IMR-90 (cell line): ENCODE measurements around the gene SDK1. TPM values are rescaled to one million over a fixed set of nuclear protein-coding genes. Genes with fewer than 3 reads are reported as not detected.

Source experiments
- ATAC-seq: fragments of 200-7000 bp; cut with Tn5 transposase; 2 replicates; pipeline ENCODE4 v1.9.1; 2020; ENCODE audit warnings: low read depth, mild to moderate bottlenecking, moderate library complexity
- BruUV-seq: library from RNA; stranded (reverse); fragments of 400-500 nt; replicated peaks from 2 replicates; lab custom pipeline; 2021; lab: Mats Ljungman, UMichigan
- CTCF ChIA-PET: fragments of 300-600 bp; formaldehyde crosslinking; extraction: SDS; loops from one replicate; lab custom pipeline; 2021; ENCODE audit warnings: antibody characterized with exemption; lab: Yijun Ruan, JAX
- POLR2A ChIA-PET: fragments of 300-600 bp; sonication (Branson Sonifier 250); formaldehyde crosslinking; loops from one replicate; lab custom pipeline; 2022; ENCODE audit warnings: antibody characterized with exemption; ENCODE audit not compliant: unreplicated experiment; lab: Charles Lee
- DNase-seq: peaks from one replicate; pipeline ENCODE4 v3.0.0; 2013
- H2AFZ ChIP-seq: replicated peaks from 2 replicates; pipeline ENCODE3; 2013; ENCODE audit warnings: low read length, mild to moderate bottlenecking; ENCODE audit not compliant: poor library complexity
- H2AK5ac ChIP-seq: 2 replicates; pipeline ENCODE4 v1.6.1; 2013; ENCODE audit warnings: low read depth, low read length, inconsistent platforms
- H2AK9ac ChIP-seq: replicated peaks from 2 replicates; pipeline ENCODE3; 2013; ENCODE audit warnings: mild to moderate bottlenecking, low read depth, low read length, moderate library complexity; ENCODE audit not compliant: poor library complexity
- H2BK120ac ChIP-seq: 2 replicates; pipeline ENCODE4 v1.6.1; 2013; ENCODE audit warnings: low read depth, low read length, inconsistent platforms
- H2BK15ac ChIP-seq: 3 replicates; pipeline ENCODE4 v1.6.1; 2013; ENCODE audit warnings: low read depth, low read length, inconsistent platforms
- H2BK20ac ChIP-seq: 2 replicates; pipeline ENCODE4 v1.6.1; 2013; ENCODE audit warnings: low read depth, mild to moderate bottlenecking, inconsistent platforms, low read length, moderate library complexity
- H2BK5ac ChIP-seq: 2 replicates; pipeline ENCODE4 v1.6.1; 2013; ENCODE audit warnings: mild to moderate bottlenecking, low read depth, low read length, inconsistent platforms; ENCODE audit not compliant: poor library complexity, severe bottlenecking
- H3K14ac ChIP-seq: replicated peaks from 2 replicates; pipeline ENCODE4 v1.6.1; 2013; ENCODE audit warnings: low read depth, low read length, inconsistent platforms
- H3K18ac ChIP-seq: 2 replicates; pipeline ENCODE4 v1.6.1; 2013; ENCODE audit warnings: low read depth, low read length, control low read depth
- H3K23ac ChIP-seq: 2 replicates; pipeline ENCODE4 v1.6.1; 2013; ENCODE audit warnings: low read depth, low read length, inconsistent platforms
- H3K27ac ChIP-seq: 2 replicates; pipeline ENCODE4 v1.5.1; 2013; ENCODE audit warnings: mild to moderate bottlenecking, control low read depth, low read length; ENCODE audit not compliant: insufficient read depth
- H3K27me3 ChIP-seq: 2 replicates; pipeline ENCODE4 v1.6.1; 2013; ENCODE audit warnings: low read length; ENCODE audit not compliant: control insufficient read depth, insufficient read depth
- H3K36me3 ChIP-seq: 2 replicates; pipeline ENCODE4 v1.6.1; 2013; ENCODE audit warnings: low read length, mixed read lengths; ENCODE audit not compliant: control insufficient read depth, insufficient read depth
- H3K4ac ChIP-seq: 2 replicates; pipeline ENCODE4 v1.6.1; 2013; ENCODE audit warnings: low read depth, low read length, inconsistent platforms
- H3K4me1 ChIP-seq: 2 replicates; pipeline ENCODE4 v1.6.1; 2013; ENCODE audit warnings: low read length, mixed read lengths; ENCODE audit not compliant: control insufficient read depth, insufficient read depth
- H3K4me2 ChIP-seq: 2 replicates; pipeline ENCODE4 v1.6.1; 2013; ENCODE audit warnings: low read depth, mild to moderate bottlenecking, control low read depth, low read length, moderate library complexity
- H3K4me3 ChIP-seq: 2 replicates; pipeline ENCODE4 v1.5.1; 2013; ENCODE audit warnings: low read depth, mild to moderate bottlenecking, control low read depth, low read length, moderate library complexity; ENCODE audit not compliant: insufficient read depth
- H3K56ac ChIP-seq: 2 replicates; pipeline ENCODE4 v1.6.1; 2013; ENCODE audit warnings: low read length, inconsistent platforms; ENCODE audit not compliant: insufficient read depth; ENCODE audit errors: extremely low read depth
- H3K79me1 ChIP-seq, 2 experiments: 2 replicates each; pipeline ENCODE4 v1.6.1; 2013; ENCODE audit warnings: low read length in 2 of 2, inconsistent platforms in 1 of 2, low read depth in 1 of 2
- H3K9ac ChIP-seq: 2 replicates; pipeline ENCODE4 v1.6.1; 2013; ENCODE audit warnings: low read depth, low read length, control low read depth
- H3K9me1 ChIP-seq: 2 replicates; pipeline ENCODE4 v1.6.1; 2013; ENCODE audit warnings: low read length, inconsistent platforms; ENCODE audit not compliant: insufficient read depth
- H3K9me3 ChIP-seq: 2 replicates; pipeline ENCODE4 v1.6.1; 2013; ENCODE audit warnings: low read length; ENCODE audit not compliant: control insufficient read depth, insufficient read depth
- H4K20me1 ChIP-seq: 2 replicates; pipeline ENCODE4 v1.6.1; 2013; ENCODE audit warnings: low read length, inconsistent platforms; ENCODE audit not compliant: insufficient read depth
- H4K5ac ChIP-seq: 2 replicates; pipeline ENCODE4 v1.6.1; 2013; ENCODE audit warnings: mild to moderate bottlenecking, low read depth, low read length, control low read depth
- H4K8ac ChIP-seq, 2 experiments: 2 replicates each; pipeline ENCODE4 v1.6.1; 2013; ENCODE audit warnings: low read depth in 2 of 2, low read length in 2 of 2, control low read depth in 1 of 2, inconsistent platforms in 1 of 2
- H4K91ac ChIP-seq: 2 replicates; pipeline ENCODE4 v1.6.1; 2013; ENCODE audit warnings: low read depth, low read length, inconsistent platforms; ENCODE audit not compliant: insufficient read depth
- CEBPB ChIP-seq: IDR thresholded peaks from 2 replicates; pipeline ENCODE4 v1.6.1; 2012; ENCODE audit warnings: low read depth, low read length, improper control_type of control experiment
- CTCF ChIP-seq: conservative IDR thresholded peaks from 2 replicates; pipeline ENCODE4 v1.5.1; 2012; ENCODE audit warnings: mild to moderate bottlenecking, low read depth, low read length, improper control_type of control experiment
- MAZ ChIP-seq: IDR thresholded peaks from 2 replicates; pipeline ENCODE4 v1.6.1; 2012; ENCODE audit warnings: low read depth, mild to moderate bottlenecking, low read length, improper control_type of control experiment, moderate library complexity, borderline replicate concordance
- MXI1 ChIP-seq: IDR thresholded peaks from 2 replicates; pipeline ENCODE4 v1.6.1; 2012; ENCODE audit warnings: low read depth, mild to moderate bottlenecking, low read length, moderate library complexity, borderline replicate concordance
- NFE2L2 ChIP-seq: fragments of 150-350 bp; IDR thresholded peaks from 2 replicates; pipeline ENCODE4 v1.6.1; 2016; ENCODE audit warnings: low read depth, mild to moderate bottlenecking, low read length
- POLR2A ChIP-seq: IDR thresholded peaks from 2 replicates; pipeline ENCODE4 v1.6.1; 2012; ENCODE audit warnings: mild to moderate bottlenecking, low read depth, low read length
- RAD21 ChIP-seq: IDR thresholded peaks from 2 replicates; pipeline ENCODE4 v1.6.1; 2012; ENCODE audit warnings: low read length, improper control_type of control experiment
- WGBS, 2 experiments: methylation state at CpG; one replicate each; pipeline versions ENCODE4 v1.1.5 to v1.1.7; 2013; ENCODE audit warnings: missing lambda C conversion rate in 2 of 2; ENCODE audit not compliant: insufficient read length in 1 of 2; ENCODE audit errors: extremely low coverage in 2 of 2; 5-methylcytosine and 5-hydroxymethylcytosine counted together
- dilution Hi-C: fragments of 300-500 bp; cut with HindIII; formaldehyde crosslinking; loops from one replicate; pipeline ENCODE4 v1.14.3; 2018; ENCODE audit warnings: low sequenced_read_pairs; ENCODE audit not compliant: unreplicated experiment
- in situ Hi-C: fragments of 300-500 bp; cut with MboI; formaldehyde crosslinking; loops from 3 replicates; pipeline ENCODE4 v1.14.3; 2019; ENCODE audit warnings: low sequenced_read_pairs, inconsistent platforms, mixed read lengths
- intact Hi-C: fragments of 100-400 bp; cut with micrococcal nuclease; formaldehyde crosslinking; loops from 2 replicates; pipeline ENCODE4 v1.10.0; 2022
- polyA plus RNA-seq, 3 experiments: library from polyadenylated mRNA; depleted of rRNA; stranded (reverse); fragments of >200 nt; gene quantifications; 2 replicates each; pipeline ENCODE4 v1.2.3, GENCODE V29; 2012; ENCODE audit warnings: low replicate concordance in 1 of 3
- total RNA-seq: library from RNA; depleted of rRNA; stranded (reverse); fragments of >200 nt; gene quantifications from 2 replicates; pipeline ENCODE4 v1.2.3, GENCODE V29; 2012

Gene SDK1
- total and polyA plus RNA-seq, 2 of the 4 experiments (the other 2 are of a cell fraction) = 1.5 to 1.6 TPM

GRCh38 chr7:3598854-3599253 lies 297.8 kb downstream of the SDK1 start:
- ChIA-PET CTCF (no interaction called here), POLR2A (no interaction called here)
- Histone ChIP-seq H2BK20ac (no peak overlapping the region), H2BK5ac (no peak overlapping the region), H2BK120ac (no peak overlapping the region), H3K4ac (no peak overlapping the region), H3K4me1 (no peaks in the 10 kb centered on the region), H3K9me3 (no peaks in the 10 kb centered on the region; the same call in 1 of the 2 replicates), H3K36me3 (no peaks in the 10 kb centered on the region), H3K9ac (no peak overlapping the region), H3K18ac (no peak overlapping the region), H4K5ac (no peak overlapping the region), H4K20me1 (no peaks in the 10 kb centered on the region), H3K56ac (no peak overlapping the region), H2BK15ac (no peak overlapping the region), H3K79me1 (no peaks in the 10 kb centered on the region), H3K23ac (no peak overlapping the region), H4K91ac (no peak overlapping the region), H3K4me3 (no peak overlapping the region), H2AK9ac (no peak overlapping the region), H2AK5ac (no peak overlapping the region), H3K4me2 (no peak overlapping the region), H3K9me1 (no peaks in the 10 kb centered on the region), H4K8ac (no peak overlapping the region), H3K27me3 (no peaks in the 10 kb centered on the region), H2AFZ (no peak overlapping the region), H3K27ac (no peak overlapping the region), H3K14ac (no peak overlapping the region)
- WGBS, 2 experiments = no CpG with 5 or more reads among the region's 7 CpGs
- dilution Hi-C loops = no loop called here
- no TSS peak for BruUV-seq
- TF ChIP-seq MAZ (no peak), CTCF (no peak), POLR2A (no peak), CEBPB (no peak), NFE2L2 (no peak), MXI1 (no peak), RAD21 (no peak)
- in situ Hi-C loops = no loop called here
- no peak for ATAC-seq
- DNase-seq = no peak
- intact Hi-C loops = no loop called here
